Tibial nerve (tissue), 4 donors: ENCODE measurements around the gene PLA2G6. TPM values are rescaled to one million over a fixed set of nuclear protein-coding genes. Genes with fewer than 3 reads are reported as not detected.

ENCODE experiments used
- DNase-seq, 2 donors: peaks; one replicate each; pipeline ENCODE4 v3.0.0-alpha.2; 2019; ENCODE audit warnings: low spot score in 2 of 2
- H3K27ac ChIP-seq, 4 donors: fragments of 200-600 bp; sonication (generic) in 3 of 4; one replicate each; pipeline ENCODE4 v1.5.1; 2017 to 2019; ENCODE audit warnings: mild to moderate bottlenecking in 1 of 4
- H3K27me3 ChIP-seq, 2 donors: fragments of 200-600 bp; sonication (generic) in 1 of 2; one replicate each; pipeline versions ENCODE4 v1.5.1 to v1.6.0; 2017 to 2019
- H3K36me3 ChIP-seq, 3 donors: fragments of 200-600 bp; sonication (generic); one replicate each; pipeline ENCODE4 v1.5.1; 2018 to 2019
- H3K4me1 ChIP-seq, 4 donors: fragments of 200-600 bp; sonication (generic) in 3 of 4; one replicate each; pipeline ENCODE4 v1.5.1; 2017 to 2019
- H3K4me3 ChIP-seq, 4 donors: fragments of 200-600 bp; sonication (generic) in 3 of 4; one replicate each; pipeline ENCODE4 v1.5.1; 2017 to 2019; ENCODE audit warnings: mild to moderate bottlenecking in 1 of 4, moderate library complexity in 1 of 4
- H3K9me3 ChIP-seq, 4 donors: fragments of 200-600 bp; sonication (generic) in 3 of 4; one replicate each; pipeline ENCODE4 v1.5.1; 2017 to 2019
- EP300 ChIP-seq, 2 donors: sonication (generic); formaldehyde crosslinking; IDR thresholded peaks; one replicate each; pipeline ENCODE4 v1.6.1; 2017; ENCODE audit warnings: antibody characterized with exemption in 2 of 2, mild to moderate bottlenecking in 1 of 2
- POLR2A ChIP-seq, 2 donors: fragments of 450-650 bp; IDR thresholded peaks; one replicate each; pipeline ENCODE4 v1.6.1; 2017; ENCODE audit warnings: antibody characterized with exemption in 2 of 2, mild to moderate bottlenecking in 2 of 2, moderate library complexity in 2 of 2
- WGBS, 2 donors: methylation state at CpG; one replicate each; pipeline ENCODE4 v1.1.5; 2018; 5-methylcytosine and 5-hydroxymethylcytosine counted together
- total RNA-seq, 4 donors: library from RNA; depleted of rRNA; stranded (reverse); fragments of >200 nt; gene quantifications; one replicate each; pipeline ENCODE4 v1.1.0, GENCODE V29; 2016
- TF ChIP-seq, protein P1 (sequence below), 5 experiments: fragments of 200-600 bp in 3 of 5; fragments of 450-650 bp in 2 of 5; sonication (generic) in 3 of 5; IDR thresholded peaks; one replicate each; pipeline ENCODE4 v1.5.1; 2016 to 2019; ENCODE audit warnings: antibody characterized with exemption in 5 of 5, mild to moderate bottlenecking in 3 of 5, moderate library complexity in 2 of 5

Gene PLA2G6
- total RNA-seq, 4 donors from 2014 or later, result 48.5 to 60.3 (median 55.1) TPM

DNA sequence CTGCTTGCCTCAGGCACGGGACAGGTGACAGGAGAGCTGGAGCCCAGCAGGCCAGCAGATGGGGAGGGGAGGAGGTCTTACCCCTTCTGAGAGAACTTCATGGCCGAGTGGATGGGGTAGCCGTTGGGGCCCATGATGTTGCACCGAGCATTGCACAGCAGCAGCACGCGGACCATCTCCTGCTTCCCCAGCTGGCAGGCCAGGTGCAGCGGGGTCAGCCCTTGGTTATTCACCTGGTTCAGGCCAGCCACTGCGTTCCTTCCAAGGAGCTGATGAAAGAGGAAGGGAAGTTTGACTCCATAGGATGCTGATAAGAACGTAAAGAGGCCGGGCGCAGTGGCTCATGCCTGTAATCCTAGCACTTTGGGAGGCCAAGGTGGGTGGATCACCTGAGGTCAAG, 41.7 kb downstream of the PLA2G6 start:
- Histone ChIP-seq H3K27ac (no peak overlapping the region), H3K4me3 (no peak overlapping the region), H3K9me3 (no peaks in the 10 kb centered on the region), H3K27me3 (no peaks in the 10 kb centered on the region), H3K36me3 (peaks cover 0 to 80% (median 0%) of the 10 kb centered on the region in 3 donors), H3K4me1 (no peaks in the 10 kb centered on the region)
- no peak for TF ChIP-seq POLR2A (IDR thresholded peaks at IDR 0.05)
- TF ChIP-seq, protein P1, sequence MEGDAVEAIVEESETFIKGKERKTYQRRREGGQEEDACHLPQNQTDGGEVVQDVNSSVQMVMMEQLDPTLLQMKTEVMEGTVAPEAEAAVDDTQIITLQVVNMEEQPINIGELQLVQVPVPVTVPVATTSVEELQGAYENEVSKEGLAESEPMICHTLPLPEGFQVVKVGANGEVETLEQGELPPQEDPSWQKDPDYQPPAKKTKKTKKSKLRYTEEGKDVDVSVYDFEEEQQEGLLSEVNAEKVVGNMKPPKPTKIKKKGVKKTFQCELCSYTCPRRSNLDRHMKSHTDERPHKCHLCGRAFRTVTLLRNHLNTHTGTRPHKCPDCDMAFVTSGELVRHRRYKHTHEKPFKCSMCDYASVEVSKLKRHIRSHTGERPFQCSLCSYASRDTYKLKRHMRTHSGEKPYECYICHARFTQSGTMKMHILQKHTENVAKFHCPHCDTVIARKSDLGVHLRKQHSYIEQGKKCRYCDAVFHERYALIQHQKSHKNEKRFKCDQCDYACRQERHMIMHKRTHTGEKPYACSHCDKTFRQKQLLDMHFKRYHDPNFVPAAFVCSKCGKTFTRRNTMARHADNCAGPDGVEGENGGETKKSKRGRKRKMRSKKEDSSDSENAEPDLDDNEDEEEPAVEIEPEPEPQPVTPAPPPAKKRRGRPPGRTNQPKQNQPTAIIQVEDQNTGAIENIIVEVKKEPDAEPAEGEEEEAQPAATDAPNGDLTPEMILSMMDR (IDR thresholded peaks at IDR 0.05), result no peak
- no peak for TF ChIP-seq EP300 (IDR thresholded peaks at IDR 0.05)
- WGBS, 2 donors, result 92 to 100% methylated on average over 5 to 11 of the region's 11 CpGs
- DNase-seq, result no peak

DNA sequence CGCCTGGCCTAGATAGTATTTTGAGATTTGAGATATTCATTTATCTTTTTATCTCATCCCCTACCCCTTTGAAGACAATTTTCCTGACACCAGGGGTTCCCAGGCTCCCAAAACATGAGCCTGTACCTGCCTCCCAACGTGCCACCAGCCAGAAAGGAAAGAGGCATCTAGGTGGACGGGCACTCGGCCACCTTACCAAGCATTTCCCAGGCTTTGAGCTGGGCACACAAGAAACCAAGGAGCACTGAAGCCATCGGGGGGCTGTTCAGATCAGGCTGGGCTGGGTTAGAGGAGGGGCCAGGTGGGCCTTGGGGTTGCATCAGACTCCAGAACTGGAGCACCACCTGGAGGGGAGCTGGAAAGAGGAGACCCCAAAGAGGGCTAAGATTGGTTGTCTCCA, 42.7 kb downstream of the PLA2G6 start:
- no peak for DNase-seq
- Histone ChIP-seq H3K36me3 (peaks cover 0 to 86% (median 0%) of the 10 kb centered on the region in 3 donors), H3K27ac (no peak overlapping the region), H3K4me1 (no peaks in the 10 kb centered on the region), H3K9me3 (no peaks in the 10 kb centered on the region), H3K4me3 (no peak overlapping the region), H3K27me3 (no peaks in the 10 kb centered on the region)
- TF ChIP-seq, protein P1 (IDR thresholded peaks at IDR 0.05), result no peak
- TF ChIP-seq EP300 (IDR thresholded peaks at IDR 0.05) (no peak), POLR2A (IDR thresholded peaks at IDR 0.05) (no peak)
- WGBS, 2 donors, result 80 to 84% methylated on average over 5 of the region's 5 CpGs

DNA sequence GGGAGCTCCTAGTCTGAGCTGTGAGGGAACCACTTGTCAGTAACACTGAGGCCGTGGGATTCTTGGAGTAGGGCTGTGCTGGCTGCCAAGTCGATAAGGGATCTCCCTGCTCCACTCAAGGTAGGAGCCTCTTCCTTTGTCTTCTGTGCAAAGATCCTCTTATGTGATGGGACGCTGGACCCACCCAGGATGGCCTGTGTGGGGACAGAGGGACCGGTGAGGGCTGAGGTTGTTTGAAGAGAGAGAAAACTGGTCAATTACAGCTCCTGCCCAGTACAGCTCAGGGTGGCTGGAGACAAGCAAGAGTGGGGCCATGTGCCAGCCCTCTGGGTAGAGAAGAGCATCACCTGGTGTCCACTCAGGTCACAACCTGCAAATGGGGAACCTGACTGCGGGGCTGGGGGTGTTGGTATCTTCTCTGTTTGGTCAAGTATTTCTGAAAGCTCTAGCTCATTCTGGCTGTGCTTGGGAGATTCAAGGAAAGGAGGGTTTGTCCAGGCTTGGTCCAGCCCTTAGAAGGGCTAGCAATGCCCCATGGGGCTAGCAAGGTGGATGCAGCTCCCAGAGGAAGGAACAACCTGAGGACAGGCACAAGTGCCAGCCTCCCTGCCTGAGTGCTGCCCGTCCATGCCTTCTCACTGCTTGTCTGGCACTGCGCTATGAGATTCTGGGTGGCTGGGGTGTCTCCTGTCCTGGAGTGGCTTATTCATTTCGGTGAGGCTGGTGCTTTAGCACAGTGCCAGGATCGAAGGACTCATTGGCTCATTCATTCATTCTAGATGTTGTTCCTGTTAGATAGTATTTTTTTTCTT, 43.5 kb downstream of the PLA2G6 start:
- no peak for DNase-seq
- no peak for TF ChIP-seq EP300 (IDR thresholded peaks at IDR 0.05)
- TF ChIP-seq POLR2A (IDR thresholded peaks at IDR 0.05), result no peak
- TF ChIP-seq, protein P1 (IDR thresholded peaks at IDR 0.05), result no peak
- 89 to 96% methylated on average over 8 to 9 of the region's 9 CpGs for WGBS, 2 donors
- Histone ChIP-seq H3K27me3 (no peaks in the 10 kb centered on the region), H3K36me3 (peaks cover 0 to 86% (median 0%) of the 10 kb centered on the region in 3 donors), H3K9me3 (no peaks in the 10 kb centered on the region), H3K27ac (no peak overlapping the region), H3K4me1 (no peaks in the 10 kb centered on the region), H3K4me3 (no peak overlapping the region)

DNA sequence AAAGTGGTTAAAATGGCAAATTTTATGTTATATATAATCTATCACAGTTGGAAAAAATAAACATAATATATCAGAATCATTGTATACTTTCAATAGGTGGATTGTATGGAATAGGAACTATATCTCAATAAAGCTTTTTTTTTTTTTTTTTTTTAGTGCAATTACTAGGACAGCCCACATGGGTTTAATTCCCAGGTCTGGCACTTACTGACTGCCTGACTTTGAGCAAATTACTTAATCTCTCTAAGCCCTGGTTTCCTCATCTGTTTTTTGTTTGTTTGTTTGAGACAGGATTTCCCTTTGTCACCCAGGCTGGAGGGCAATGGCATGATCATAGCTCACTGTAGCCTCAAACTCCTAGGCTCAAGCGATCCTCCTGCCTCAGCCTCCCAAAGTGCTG, 45.0 kb downstream of the PLA2G6 start:
- Histone ChIP-seq H3K4me3 (no peak overlapping the region), H3K27ac (no peak overlapping the region), H3K36me3 (peaks cover 0 to 89% (median 0%) of the 10 kb centered on the region in 3 donors), H3K4me1 (peaks cover 0 to 2% (median 2%) of the 10 kb centered on the region in 4 donors), H3K9me3 (no peaks in the 10 kb centered on the region), H3K27me3 (no peaks in the 10 kb centered on the region)
- no peak for DNase-seq
- TF ChIP-seq POLR2A (IDR thresholded peaks at IDR 0.05) (no peak), EP300 (IDR thresholded peaks at IDR 0.05) (no peak)
- TF ChIP-seq, protein P1 (IDR thresholded peaks at IDR 0.05), result no peak
- WGBS, 2 donors, result 90 to 91% methylated on average over 1 of the region's 1 CpG

- Histone ChIP-seq H3K4me1 (peaks cover 0 to 13% (median 4%) of the 10 kb centered on the region in 4 donors), H3K9me3 (no peaks in the 10 kb centered on the region), H3K4me3 (no peak overlapping the region), H3K27me3 (no peaks in the 10 kb centered on the region), H3K27ac (no peak overlapping the region), H3K36me3 (peaks cover 0 to 81% (median 0%) of the 10 kb centered on the region in 3 donors)
- WGBS, 2 donors, result 77 to 81% methylated on average over 4 of the region's 4 CpGs
- TF ChIP-seq EP300 (IDR thresholded peaks at IDR 0.05) (no peak), POLR2A (IDR thresholded peaks at IDR 0.05) (no peak)
- TF ChIP-seq, protein P1 (IDR thresholded peaks at IDR 0.05), result no peak
- DNase-seq, result no peak
Measured at GRCh38 chr22:38135133-38135706, 46.4 kb downstream of the PLA2G6 start.
